HG02885 (cell line): Measurements from ENCODE around the gene CMTM6.

Experiments used
- ATAC-seq: cut with Tn5 transposase; IDR thresholded peaks from one replicate; pipeline ENCODE4 v1.9.1; 2021; ENCODE audit warnings: mild to moderate bottlenecking; ENCODE audit not compliant: unreplicated experiment, poor library complexity

Gene CMTM6

GRCh38 chr3:32450992-32451659 lies 51.5 kb downstream of the CMTM6 start:
- ATAC-seq = no peak

- no peak for ATAC-seq
Measured at GRCh38 chr3:32450426-32450825, 52.2 kb downstream of the CMTM6 start.

- ATAC-seq = no peak
Measured at GRCh38 chr3:32449691-32450090, 53.0 kb downstream of the CMTM6 start.

- no peak for ATAC-seq
Measured at GRCh38 chr3:32448686-32449474, 53.8 kb downstream of the CMTM6 start.

- ATAC-seq = no peak
Measured at GRCh38 chr3:32447865-32448400, 54.7 kb downstream of the CMTM6 start.

- no peak for ATAC-seq
Measured at GRCh38 chr3:32443478-32443877, 59.2 kb downstream of the CMTM6 start.

GRCh38 chr3:32442766-32443165 lies 59.9 kb downstream of the CMTM6 start:
- no peak for ATAC-seq

GRCh38 chr3:32440611-32441350 lies 61.9 kb downstream of the CMTM6 start:
- ATAC-seq = no peak

- peak; percentile 23 for ATAC-seq
Measured at GRCh38 chr3:32439421-32439820, 63.2 kb downstream of the CMTM6 start.

GRCh38 chr3:32438596-32439344 lies 63.9 kb downstream of the CMTM6 start:
- ATAC-seq = peak; percentile 93

GRCh38 chr3:32437896-32438295 lies 64.8 kb downstream of the CMTM6 start:
- ATAC-seq = no peak

- peak; percentile 32 for ATAC-seq
Measured at GRCh38 chr3:32436816-32437189, 65.8 kb downstream of the CMTM6 start.

- no peak for ATAC-seq
Measured at GRCh38 chr3:32435911-32436815, 66.5 kb downstream of the CMTM6 start.

GRCh38 chr3:32434206-32434605 lies 68.4 kb downstream of the CMTM6 start:
- ATAC-seq = no peak

GRCh38 chr3:32432711-32433530 lies 69.7 kb downstream of the CMTM6 start:
- ATAC-seq = peak; percentile 43

- ATAC-seq = no peak
Measured at GRCh38 chr3:32432045-32432710, 70.5 kb downstream of the CMTM6 start.

GRCh38 chr3:32431481-32431880 lies 71.2 kb downstream of the CMTM6 start:
- ATAC-seq = no peak
